K562 (cell line): Measurements from ENCODE around the gene SLC22A4. TPM values are rescaled to one million over a fixed set of nuclear protein-coding genes. Genes with fewer than 3 reads are reported as not detected.

Experiments used
- ATAC-seq: fragments of 200-7000 bp; cut with Tn5 transposase; 3 replicates; pipeline ENCODE4 v1.9.1; 2020; ENCODE audit warnings: moderate library complexity
- BruUV-seq: library from RNA; stranded (reverse); fragments of 400-500 nt; replicated peaks from 2 replicates; lab custom pipeline; 2021; lab: Mats Ljungman, UMichigan
- CTCF ChIA-PET: fragments of 300-600 bp; formaldehyde crosslinking; extraction: SDS; loops from one replicate; lab custom pipeline; 2021; ENCODE audit warnings: low intra/inter-chr PET ratio; lab: Yijun Ruan, JAX
- POLR2A ChIA-PET: fragments of 300-600, 350-650 bp; sonication (Branson Sonifier 250); formaldehyde crosslinking; extraction: SDS; loops from one replicate; lab custom pipeline; 2021; ENCODE audit warnings: antibody characterized with exemption, inconsistent platforms; lab: Yijun Ruan, JAX
- DNase-seq, 4 experiments: peaks; one replicate each; pipeline versions ENCODE4 v3.0.0 to v3.0.0-alpha.2; 2011 to 2018; ENCODE audit warnings: low spot score in 3 of 4, mixed read lengths in 3 of 4; ENCODE audit errors: extremely low read depth in 1 of 4
- FAIRE-seq: peaks from 2 replicates; lab custom pipeline; 2011; peaks lifted over from hg19 to GRCh38; lab: Jason Lieb, UNC
- H2AFZ ChIP-seq: 2 replicates; pipeline ENCODE4 v1.6.0; 2011; ENCODE audit warnings: low read depth, low read length, control low read depth, inconsistent platforms
- H3K27ac ChIP-seq: fragments of 200-600 bp; 3 replicates; pipeline ENCODE4 v1.8.0; 2011; ENCODE audit warnings: low read depth, mild to moderate bottlenecking, control low read depth, inconsistent platforms, low read length, moderate library complexity, mixed read lengths; ENCODE audit errors: extremely low read depth
- H3K27me3 ChIP-seq, 2 experiments: fragments of 300-600 bp in 1 of 2; 2 replicates in 1 of 2; 3 replicates in 1 of 2; pipeline versions ENCODE4 v1.6.0 to v1.8.0; 2011; ENCODE audit warnings: inconsistent platforms in 2 of 2, low read length in 2 of 2, mild to moderate bottlenecking in 1 of 2, mixed read lengths in 1 of 2, moderate library complexity in 1 of 2; ENCODE audit not compliant: control insufficient read depth in 2 of 2, insufficient read depth in 2 of 2
- H3K36me3 ChIP-seq: fragments of 300-600 bp; 3 replicates; pipeline ENCODE4 v1.8.0; 2011; ENCODE audit warnings: mild to moderate bottlenecking, low read length, inconsistent platforms; ENCODE audit not compliant: control insufficient read depth, insufficient read depth
- H3K4me1 ChIP-seq, 2 experiments: fragments of 200-600 bp in 1 of 2; replicated peaks in 1 of 2; 2 replicates in 1 of 2; 3 replicates in 1 of 2; pipeline versions ENCODE4 v1.5.1 to v1.8.0; 2011; ENCODE audit warnings: inconsistent platforms in 2 of 2, low read length in 2 of 2, mild to moderate bottlenecking in 1 of 2, mixed read lengths in 1 of 2, moderate library complexity in 1 of 2; ENCODE audit not compliant: control insufficient read depth in 2 of 2, insufficient read depth in 2 of 2
- H3K4me2 ChIP-seq: 2 replicates; pipeline ENCODE4 v1.6.1; 2011; ENCODE audit warnings: low read length, control low read depth, inconsistent platforms, mixed read lengths; ENCODE audit not compliant: insufficient read depth
- H3K4me3 ChIP-seq: fragments of 200-600 bp; sonication (generic), shearing (Covaris generic); 2 replicates; pipeline ENCODE4 v1.5.1; 2016; ENCODE audit warnings: control low read depth, inconsistent platforms
- H3K79me2 ChIP-seq: fragments of 200-600 bp; 3 replicates; pipeline ENCODE4 v1.8.0; 2011; ENCODE audit warnings: low read length, inconsistent platforms; ENCODE audit not compliant: control insufficient read depth, insufficient read depth
- H3K9ac ChIP-seq, 2 experiments: 2 replicates each; pipeline versions ENCODE4 v1.6.0 to v1.6.1; 2011; ENCODE audit warnings: low read depth in 2 of 2, low read length in 2 of 2, control low read depth in 1 of 2, inconsistent platforms in 1 of 2, mild to moderate bottlenecking in 1 of 2, mixed read lengths in 1 of 2; ENCODE audit not compliant: insufficient read depth in 1 of 2
- H3K9me1 ChIP-seq: one replicate; pipeline ENCODE4 v1.6.0; 2011; ENCODE audit warnings: inconsistent platforms, mild to moderate bottlenecking, low read length, moderate library complexity; ENCODE audit not compliant: control insufficient read depth, insufficient read depth
- H3K9me3 ChIP-seq: replicated peaks from 2 replicates; pipeline ENCODE4 v1.5.1; 2011; ENCODE audit warnings: low read depth, low read length, inconsistent platforms; ENCODE audit not compliant: control insufficient read depth, insufficient read depth
- H4K20me1 ChIP-seq: replicated peaks from 2 replicates; pipeline ENCODE4 v1.6.1; 2011; ENCODE audit warnings: low read length, inconsistent platforms, mixed read lengths; ENCODE audit not compliant: control insufficient read depth, insufficient read depth
- ETV1 ChIP-seq: fragments of 450-650 bp; conservative IDR thresholded peaks from 2 replicates; pipeline ENCODE4 v1.6.1; 2016; ENCODE audit warnings: missing genetic modification characterization, control low read depth, low read depth, missing compliant biosample characterization
- WGBS: fragments of 100-300 bp; shearing (Covaris generic); methylation state at CpG from one replicate; pipeline ENCODE4 v1.1.6; 2016; ENCODE audit warnings: low coverage, mixed read lengths; ENCODE audit not compliant: insufficient coverage; ENCODE audit errors: missing lambda C conversion rate; 5-methylcytosine and 5-hydroxymethylcytosine counted together
- in situ Hi-C: fragments of 300-500 bp; cut with MboI; formaldehyde crosslinking; loops from 4 replicates; pipeline ENCODE4 v1.15.0; 2018; ENCODE audit warnings: inconsistent platforms, mixed read lengths
- intact Hi-C: fragments of 100-400 bp; cut with micrococcal nuclease; formaldehyde crosslinking; loops from 2 replicates; pipeline ENCODE4 v1.14.2; 2022
- polyA plus RNA-seq, 8 experiments: library from polyadenylated mRNA; depleted of rRNA in 4 of 8; stranded (reverse) in 5 of 8; unstranded in 3 of 8; fragments of >200 nt; fragmentation: Nextera tagmentation in 2 of 8; fragmentation: Illumina TruSeq in 1 of 8; extraction: Ambion mirVana in 2 of 8; extraction: Trizol in 1 of 8; gene quantifications; 2 replicates each; pipeline versions ENCODE4 v1.2.1 to v1.2.3, GENCODE V29; 2011 to 2014; ENCODE audit warnings: inconsistent platforms in 1 of 8, missing spikeins in 1 of 8
- total RNA-seq, 7 experiments: library from RNA; depleted of rRNA in 6 of 7; stranded (reverse); fragments of >200 nt in 6 of 7; fragmentation: Illumina TruSeq in 2 of 7; extraction: Trizol in 2 of 7; gene quantifications; 2 replicates each; pipeline versions ENCODE4 v1.2.1 to v1.2.3, GENCODE V29; 2011 to 2021; ENCODE audit warnings: low replicate concordance in 1 of 7
- TF ChIP-seq, protein P1 (sequence below), 3 experiments: IDR thresholded peaks in 2 of 3; conservative IDR thresholded peaks in 1 of 3; 2 replicates each; pipeline ENCODE4 v1.5.1; 2011 to 2012; ENCODE audit warnings: low read length in 3 of 3, mild to moderate bottlenecking in 3 of 3, control low read depth in 2 of 3, improper control_type of control experiment in 1 of 3, inconsistent platforms in 1 of 3, low read depth in 1 of 3, mixed read lengths in 1 of 3, moderate library complexity in 1 of 3; ENCODE audit not compliant: insufficient read depth in 2 of 3

SLC22A4 gene
- total and polyA plus RNA-seq, 9 of the 15 experiments (the other 6 are each of a cell fraction or from before 2014, with no cell fraction given) = 2.7 to 9.5 (median 6.2) TPM

GRCh38 chr5:132270706-132271105 is 23.5 kb upstream of the SLC22A4 start:
- no peak for TF ChIP-seq ETV1 (tag)
- TF ChIP-seq, protein P1, sequence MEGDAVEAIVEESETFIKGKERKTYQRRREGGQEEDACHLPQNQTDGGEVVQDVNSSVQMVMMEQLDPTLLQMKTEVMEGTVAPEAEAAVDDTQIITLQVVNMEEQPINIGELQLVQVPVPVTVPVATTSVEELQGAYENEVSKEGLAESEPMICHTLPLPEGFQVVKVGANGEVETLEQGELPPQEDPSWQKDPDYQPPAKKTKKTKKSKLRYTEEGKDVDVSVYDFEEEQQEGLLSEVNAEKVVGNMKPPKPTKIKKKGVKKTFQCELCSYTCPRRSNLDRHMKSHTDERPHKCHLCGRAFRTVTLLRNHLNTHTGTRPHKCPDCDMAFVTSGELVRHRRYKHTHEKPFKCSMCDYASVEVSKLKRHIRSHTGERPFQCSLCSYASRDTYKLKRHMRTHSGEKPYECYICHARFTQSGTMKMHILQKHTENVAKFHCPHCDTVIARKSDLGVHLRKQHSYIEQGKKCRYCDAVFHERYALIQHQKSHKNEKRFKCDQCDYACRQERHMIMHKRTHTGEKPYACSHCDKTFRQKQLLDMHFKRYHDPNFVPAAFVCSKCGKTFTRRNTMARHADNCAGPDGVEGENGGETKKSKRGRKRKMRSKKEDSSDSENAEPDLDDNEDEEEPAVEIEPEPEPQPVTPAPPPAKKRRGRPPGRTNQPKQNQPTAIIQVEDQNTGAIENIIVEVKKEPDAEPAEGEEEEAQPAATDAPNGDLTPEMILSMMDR (IDR thresholded peaks at IDR 0.05 in 2 of 3, conservative IDR thresholded peaks at IDR 0.05 in 1 of 3; ENCODE audit: insufficient read depth in 2 of 3, low read depth in 1 of 3, low read length in 3 of 3) = 0 out of 6 replicates have a peak, but pooled peaks of 1 of the 3 experiments have one; percentile 5
- H3K9me1 ChIP-seq = no peaks in the 10 kb centered on the region
- H3K27me3 ChIP-seq = no peaks in the 10 kb centered on the region
- DNase-seq (no peak), FAIRE-seq (no peak), ATAC-seq (no peak)
- POLR2A ChIA-PET = interaction anchor here (0.6 kb wide), 1 partner anchor 270 kb away, joined by 3 read pairs; no protein-coding TSS in a partner anchor
- H3K79me2 ChIP-seq = no peaks in the 10 kb centered on the region
- no peak overlapping the region for H3K27ac ChIP-seq
- peak overlapping the region in 1 of 2 experiments; percentile 54; a peak in 1 of 4 replicates for H3K9ac ChIP-seq
- H4K20me1 ChIP-seq = no peaks in the 10 kb centered on the region
- no peaks in the 10 kb centered on the region for H3K9me3 ChIP-seq
- no peak overlapping the region for H3K4me3 ChIP-seq
- intact Hi-C loops = loop anchor here (5.0 kb wide), 1 partner anchor 33 kb away; no protein-coding TSS in a partner anchor
- peaks cover 12 to 39% of the 10 kb centered on the region in 2 experiments; a peak in 4 of 5 replicates for H3K4me1 ChIP-seq
- H2AFZ ChIP-seq = no peak overlapping the region
- WGBS = 82% methylated on average over 6 of the region's 6 CpGs
- in situ Hi-C loops = no loop called here
- H3K36me3 ChIP-seq = peaks cover 16% of the 10 kb centered on the region; the same call in 2 of the 3 replicates
- no peak overlapping the region for H3K4me2 ChIP-seq
- CTCF ChIA-PET = no interaction called here
- no TSS peak for BruUV-seq
